Testis (tissue), 2 donors: ENCODE results near the gene MAP1B.

ENCODE experiments used
- POLR2A ChIP-seq: fragments of 450-650 bp; IDR thresholded peaks from one replicate; pipeline ENCODE4 v1.6.1; 2017; ENCODE audit warnings: antibody characterized with exemption, mild to moderate bottlenecking, moderate library complexity
- TF ChIP-seq, protein P1 (sequence below), 3 experiments: fragments of 450-650 bp in 2 of 3; fragments of 200-600 bp in 1 of 3; sonication (generic) in 1 of 3; IDR thresholded peaks; one replicate each; pipeline ENCODE4 v1.5.1; 2016 to 2019; ENCODE audit warnings: antibody characterized with exemption in 3 of 3, mild to moderate bottlenecking in 2 of 3, moderate library complexity in 1 of 3

- TF ChIP-seq, protein P1, sequence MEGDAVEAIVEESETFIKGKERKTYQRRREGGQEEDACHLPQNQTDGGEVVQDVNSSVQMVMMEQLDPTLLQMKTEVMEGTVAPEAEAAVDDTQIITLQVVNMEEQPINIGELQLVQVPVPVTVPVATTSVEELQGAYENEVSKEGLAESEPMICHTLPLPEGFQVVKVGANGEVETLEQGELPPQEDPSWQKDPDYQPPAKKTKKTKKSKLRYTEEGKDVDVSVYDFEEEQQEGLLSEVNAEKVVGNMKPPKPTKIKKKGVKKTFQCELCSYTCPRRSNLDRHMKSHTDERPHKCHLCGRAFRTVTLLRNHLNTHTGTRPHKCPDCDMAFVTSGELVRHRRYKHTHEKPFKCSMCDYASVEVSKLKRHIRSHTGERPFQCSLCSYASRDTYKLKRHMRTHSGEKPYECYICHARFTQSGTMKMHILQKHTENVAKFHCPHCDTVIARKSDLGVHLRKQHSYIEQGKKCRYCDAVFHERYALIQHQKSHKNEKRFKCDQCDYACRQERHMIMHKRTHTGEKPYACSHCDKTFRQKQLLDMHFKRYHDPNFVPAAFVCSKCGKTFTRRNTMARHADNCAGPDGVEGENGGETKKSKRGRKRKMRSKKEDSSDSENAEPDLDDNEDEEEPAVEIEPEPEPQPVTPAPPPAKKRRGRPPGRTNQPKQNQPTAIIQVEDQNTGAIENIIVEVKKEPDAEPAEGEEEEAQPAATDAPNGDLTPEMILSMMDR (IDR thresholded peaks at IDR 0.05), result no peak
- TF ChIP-seq POLR2A, result no peak
These were observed 15.3 kb downstream of the MAP1B start for GRCh38 chr5:72122602-72123001.
